ENCODE measurements around the gene NKAIN2.

NKAIN2 gene

GRCh38 chr6:124765280-124765679 is 961.6 kb downstream of the NKAIN2 start:
- no peak for DNase-seq (ENCODE audit: low read depth)

GRCh38 chr6:124768224-124768623 is 964.6 kb downstream of the NKAIN2 start:
- no peak for DNase-seq (ENCODE audit: low read depth)

GRCh38 chr6:124769811-124770544 is 966.3 kb downstream of the NKAIN2 start:
- no peak for DNase-seq (ENCODE audit: low read depth)

GRCh38 chr6:124770784-124771183 is 967.1 kb downstream of the NKAIN2 start:
- DNase-seq (ENCODE audit: low read depth): no peak

GRCh38 chr6:124772733-124773319 is 969.2 kb downstream of the NKAIN2 start:
- DNase-seq (ENCODE audit: low read depth): no peak

GRCh38 chr6:124775121-124775520 is 971.5 kb downstream of the NKAIN2 start:
- no peak for DNase-seq (ENCODE audit: low read depth)

GRCh38 chr6:124777863-124778262 is 974.2 kb downstream of the NKAIN2 start:
- DNase-seq (ENCODE audit: low read depth): no peak

GRCh38 chr6:124780623-124781022 is 977.0 kb downstream of the NKAIN2 start:
- no peak for DNase-seq (ENCODE audit: low read depth)

- no peak for DNase-seq (ENCODE audit: low read depth)
Measured at GRCh38 chr6:124783344-124783743, 979.7 kb downstream of the NKAIN2 start.

- DNase-seq (ENCODE audit: low read depth): no peak
Measured at GRCh38 chr6:124791156-124791555, 987.5 kb downstream of the NKAIN2 start.

- no peak for DNase-seq (ENCODE audit: low read depth)
Measured at GRCh38 chr6:124792386-124792785, 988.7 kb downstream of the NKAIN2 start.

- no peak for DNase-seq (ENCODE audit: low read depth)
Measured at GRCh38 chr6:124793398-124793797, 989.7 kb downstream of the NKAIN2 start.

GRCh38 chr6:124795643-124796463 is 992.2 kb downstream of the NKAIN2 start:
- peak; percentile 50 for DNase-seq (ENCODE audit: low read depth)

- DNase-seq (ENCODE audit: low read depth): peak; percentile 8
Measured at GRCh38 chr6:124796464-124796970, 992.9 kb downstream of the NKAIN2 start.

- DNase-seq (ENCODE audit: low read depth): no peak
Measured at GRCh38 chr6:124797224-124797623, 993.6 kb downstream of the NKAIN2 start.

- peak; percentile 12 for DNase-seq (ENCODE audit: low read depth)
Measured at GRCh38 chr6:124798942-124799496, 995.4 kb downstream of the NKAIN2 start.

GRCh38 chr6:124799638-124800037 is 996.0 kb downstream of the NKAIN2 start:
- DNase-seq (ENCODE audit: low read depth): no peak

GRCh38 chr6:124800222-124800621 is 996.6 kb downstream of the NKAIN2 start:
- no peak for DNase-seq (ENCODE audit: low read depth)

- no peak for DNase-seq (ENCODE audit: low read depth)
Measured at GRCh38 chr6:124812067-124812466, 1008.4 kb downstream of the NKAIN2 start.

- no peak for DNase-seq (ENCODE audit: low read depth)
Measured at GRCh38 chr6:124819346-124819745, 1015.7 kb downstream of the NKAIN2 start.

- no peak for DNase-seq (ENCODE audit: low read depth)
Measured at GRCh38 chr6:124822204-124822613, 1018.5 kb downstream of the NKAIN2 start.

GRCh38 chr6:124822721-124823120 is 1019.1 kb downstream of the NKAIN2 start:
- DNase-seq (ENCODE audit: low read depth): no peak

All from iris pigment epithelial cell (primary cell).